ENCODE data around the gene ZNF717.

- TF ChIP-seq GATA2 (IDR thresholded peaks at IDR 0.05; ENCODE audit: low read depth, low read length) (no peak), GATA3 (IDR thresholded peaks at IDR 0.05; ENCODE audit: low read depth, low read length) (no peak)
Measured at GRCh38 chr3:75768303-75769017, 16.9 kb downstream of the ZNF717 start.

Measured in SH-SY5Y (cell line).